Choroid plexus epithelial cell (primary cell): Measurements from ENCODE around the gene POLN.
"Not testable (repeated sequence)": the region's sequence is repeated elsewhere in the genome, so short reads cannot be mapped to it uniquely, and the experiment has no call there.

Experiments used
- DNase-seq: peaks from one replicate; pipeline ENCODE4 v3.0.0-alpha.2; 2010; ENCODE audit warnings: low read depth
- H3K4me3 ChIP-seq: 2 replicates; pipeline ENCODE4 v1.5.1; 2011; ENCODE audit warnings: low read depth, mild to moderate bottlenecking, control low read depth, low read length, moderate library complexity
- TF ChIP-seq, protein P1 (sequence below): conservative IDR thresholded peaks from 2 replicates; pipeline ENCODE4 v1.5.1; 2011; ENCODE audit warnings: low read depth, mild to moderate bottlenecking, control low read depth, inconsistent platforms, low read length, moderate library complexity

Gene POLN

GRCh38 chr4:2168469-2169319 lies 73.2 kb downstream of the POLN start:
- TF ChIP-seq, protein P1, sequence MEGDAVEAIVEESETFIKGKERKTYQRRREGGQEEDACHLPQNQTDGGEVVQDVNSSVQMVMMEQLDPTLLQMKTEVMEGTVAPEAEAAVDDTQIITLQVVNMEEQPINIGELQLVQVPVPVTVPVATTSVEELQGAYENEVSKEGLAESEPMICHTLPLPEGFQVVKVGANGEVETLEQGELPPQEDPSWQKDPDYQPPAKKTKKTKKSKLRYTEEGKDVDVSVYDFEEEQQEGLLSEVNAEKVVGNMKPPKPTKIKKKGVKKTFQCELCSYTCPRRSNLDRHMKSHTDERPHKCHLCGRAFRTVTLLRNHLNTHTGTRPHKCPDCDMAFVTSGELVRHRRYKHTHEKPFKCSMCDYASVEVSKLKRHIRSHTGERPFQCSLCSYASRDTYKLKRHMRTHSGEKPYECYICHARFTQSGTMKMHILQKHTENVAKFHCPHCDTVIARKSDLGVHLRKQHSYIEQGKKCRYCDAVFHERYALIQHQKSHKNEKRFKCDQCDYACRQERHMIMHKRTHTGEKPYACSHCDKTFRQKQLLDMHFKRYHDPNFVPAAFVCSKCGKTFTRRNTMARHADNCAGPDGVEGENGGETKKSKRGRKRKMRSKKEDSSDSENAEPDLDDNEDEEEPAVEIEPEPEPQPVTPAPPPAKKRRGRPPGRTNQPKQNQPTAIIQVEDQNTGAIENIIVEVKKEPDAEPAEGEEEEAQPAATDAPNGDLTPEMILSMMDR: no peak
- DNase-seq: no peak
- H3K4me3 ChIP-seq: no peak overlapping the region

- DNase-seq: no peak
- TF ChIP-seq, protein P1: no peak
- no peak overlapping the region for H3K4me3 ChIP-seq
Observed at GRCh38 chr4:2166253-2166652, 75.7 kb downstream of the POLN start.

- TF ChIP-seq, protein P1: no peak
- H3K4me3 ChIP-seq: no peak overlapping the region
- no peak for DNase-seq
Observed at GRCh38 chr4:2165391-2165790, 76.5 kb downstream of the POLN start.

GRCh38 chr4:2163311-2163821 lies 78.6 kb downstream of the POLN start:
- no peak overlapping the region for H3K4me3 ChIP-seq
- TF ChIP-seq, protein P1: no peak
- peak; percentile 15 for DNase-seq

DNA sequence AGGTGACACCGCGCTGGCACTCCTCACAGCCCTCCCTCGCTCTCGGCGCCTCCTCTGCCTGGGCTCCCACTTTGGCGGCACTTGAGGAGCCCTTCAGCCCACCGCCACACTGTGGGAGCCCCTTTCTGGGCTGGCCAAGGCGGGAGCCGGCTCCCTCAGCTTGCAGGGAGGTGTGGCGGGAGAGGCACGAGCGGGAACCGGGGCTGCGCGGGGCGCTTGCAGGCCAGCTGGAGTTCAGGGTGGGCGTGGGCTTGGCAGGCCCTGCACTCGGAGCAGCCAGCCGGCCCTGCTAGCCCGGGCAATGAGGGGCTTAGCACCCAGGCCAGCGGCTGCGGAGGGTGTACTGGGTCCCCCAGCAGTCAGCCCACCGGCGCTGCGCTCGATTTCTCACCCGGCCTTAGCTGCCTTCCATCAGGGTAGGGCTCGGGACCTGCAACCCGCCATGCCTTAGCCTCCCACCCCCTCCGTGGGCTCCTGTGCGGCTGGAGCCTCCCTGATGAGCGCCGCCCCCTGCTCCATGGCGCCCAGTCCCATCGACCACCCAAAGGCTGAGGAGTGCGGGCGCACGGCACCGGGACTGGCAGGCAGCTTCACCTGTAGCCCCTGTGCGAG lies 80.7 kb downstream of the POLN start:
- H3K4me3 ChIP-seq, DNase-seq: not testable (repeated sequence)

- DNase-seq: no peak
Observed at GRCh38 chr4:2159931-2160330, 82.0 kb downstream of the POLN start.

DNA sequence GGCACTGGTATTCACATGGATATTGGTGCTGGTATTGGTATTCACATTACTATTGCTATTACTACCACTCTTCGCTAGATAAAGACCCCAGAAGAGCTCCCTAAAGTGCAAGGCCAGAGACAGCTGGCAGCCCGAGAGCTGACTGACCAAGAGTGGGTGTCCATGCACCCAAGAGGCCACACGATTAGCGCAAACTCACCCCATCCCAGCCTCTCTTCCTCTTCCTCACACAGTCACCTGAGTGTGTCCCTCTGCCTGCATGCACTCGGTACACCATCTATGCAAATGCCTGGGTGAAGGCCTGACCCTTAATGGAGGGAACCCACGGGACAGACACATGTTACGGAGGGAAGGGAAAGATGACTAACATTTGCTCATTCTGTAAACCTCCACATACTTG lies 86.7 kb downstream of the POLN start:
- no peak overlapping the region for H3K4me3 ChIP-seq
- TF ChIP-seq, protein P1: no peak
- no peak for DNase-seq

More at GRCh38 chr4:2159931-2160330, 82.0 kb downstream of the POLN start:
- TF ChIP-seq, protein P1: no peak
- H3K4me3 ChIP-seq: no peak overlapping the region
